DND-41 (cell line): Measurements from ENCODE around the gene PKN3.

Source experiments
- ATAC-seq: fragments of 200-7000 bp; cut with Tn5 transposase; 3 replicates; pipeline ENCODE4 v1.9.1; 2021; ENCODE audit warnings: low read depth; ENCODE audit not compliant: insufficient read depth
- DNase-seq: peaks from one replicate; pipeline ENCODE4 v3.0.0-alpha.2; 2020
- H2AFZ ChIP-seq: 2 replicates; pipeline ENCODE4 v1.6.0; 2012; ENCODE audit warnings: low read depth, low read length
- H3K27ac ChIP-seq: 2 replicates; pipeline ENCODE4 v1.5.1; 2012; ENCODE audit warnings: low read length, inconsistent platforms
- H3K27me3 ChIP-seq: fragments of 200-600 bp; sonication (generic); 2 replicates; pipeline ENCODE4 v1.6.0; 2012; ENCODE audit warnings: low read length, mild to moderate bottlenecking, inconsistent platforms; ENCODE audit not compliant: insufficient read depth, poor library complexity
- H3K36me3 ChIP-seq: 2 replicates; pipeline ENCODE4 v1.5.1; 2012; ENCODE audit warnings: low read length, inconsistent platforms; ENCODE audit not compliant: insufficient read depth
- H3K4me1 ChIP-seq: 2 replicates; pipeline ENCODE4 v1.5.1; 2012; ENCODE audit warnings: mild to moderate bottlenecking, low read length; ENCODE audit not compliant: insufficient read depth
- H3K4me2 ChIP-seq: 2 replicates; pipeline ENCODE4 v1.6.0; 2012; ENCODE audit warnings: mild to moderate bottlenecking, moderate library complexity, low read length, inconsistent platforms; ENCODE audit not compliant: insufficient read depth
- H3K4me3 ChIP-seq, 2 experiments: fragments of 200-600 bp in 1 of 2; shearing (Covaris generic) in 1 of 2; 2 replicates each; pipeline ENCODE4 v1.5.1; 2012 to 2016; ENCODE audit warnings: inconsistent platforms in 2 of 2, low read length in 2 of 2, mild to moderate bottlenecking in 2 of 2, low read depth in 1 of 2, moderate library complexity in 1 of 2
- H3K79me2 ChIP-seq: 2 replicates; pipeline ENCODE4 v1.6.0; 2012; ENCODE audit warnings: low read length, inconsistent platforms; ENCODE audit not compliant: insufficient read depth
- H3K9ac ChIP-seq: 2 replicates; pipeline ENCODE4 v1.6.0; 2012; ENCODE audit warnings: low read depth, mild to moderate bottlenecking, inconsistent platforms, low read length, moderate library complexity
- H3K9me3 ChIP-seq: 2 replicates; pipeline ENCODE4 v1.5.1; 2012; ENCODE audit warnings: low read length, moderate library complexity, mild to moderate bottlenecking, inconsistent platforms; ENCODE audit not compliant: insufficient read depth, severe bottlenecking
- H4K20me1 ChIP-seq: 2 replicates; pipeline ENCODE4 v1.6.0; 2012; ENCODE audit warnings: low read length; ENCODE audit not compliant: insufficient read depth
- EZH2 ChIP-seq: IDR thresholded peaks from 3 replicates; pipeline ENCODE4 v1.6.1; 2012; ENCODE audit warnings: borderline replicate concordance, low read depth, mild to moderate bottlenecking, moderate library complexity, low read length, inconsistent platforms; ENCODE audit not compliant: severe bottlenecking
- TF ChIP-seq, protein P1 (sequence below): IDR thresholded peaks from 2 replicates; pipeline ENCODE4 v1.5.1; 2012; ENCODE audit warnings: borderline replicate concordance, low read length, moderate library complexity, mild to moderate bottlenecking; ENCODE audit not compliant: poor library complexity, severe bottlenecking; ENCODE audit errors: extremely low read depth

Gene PKN3

DNA sequence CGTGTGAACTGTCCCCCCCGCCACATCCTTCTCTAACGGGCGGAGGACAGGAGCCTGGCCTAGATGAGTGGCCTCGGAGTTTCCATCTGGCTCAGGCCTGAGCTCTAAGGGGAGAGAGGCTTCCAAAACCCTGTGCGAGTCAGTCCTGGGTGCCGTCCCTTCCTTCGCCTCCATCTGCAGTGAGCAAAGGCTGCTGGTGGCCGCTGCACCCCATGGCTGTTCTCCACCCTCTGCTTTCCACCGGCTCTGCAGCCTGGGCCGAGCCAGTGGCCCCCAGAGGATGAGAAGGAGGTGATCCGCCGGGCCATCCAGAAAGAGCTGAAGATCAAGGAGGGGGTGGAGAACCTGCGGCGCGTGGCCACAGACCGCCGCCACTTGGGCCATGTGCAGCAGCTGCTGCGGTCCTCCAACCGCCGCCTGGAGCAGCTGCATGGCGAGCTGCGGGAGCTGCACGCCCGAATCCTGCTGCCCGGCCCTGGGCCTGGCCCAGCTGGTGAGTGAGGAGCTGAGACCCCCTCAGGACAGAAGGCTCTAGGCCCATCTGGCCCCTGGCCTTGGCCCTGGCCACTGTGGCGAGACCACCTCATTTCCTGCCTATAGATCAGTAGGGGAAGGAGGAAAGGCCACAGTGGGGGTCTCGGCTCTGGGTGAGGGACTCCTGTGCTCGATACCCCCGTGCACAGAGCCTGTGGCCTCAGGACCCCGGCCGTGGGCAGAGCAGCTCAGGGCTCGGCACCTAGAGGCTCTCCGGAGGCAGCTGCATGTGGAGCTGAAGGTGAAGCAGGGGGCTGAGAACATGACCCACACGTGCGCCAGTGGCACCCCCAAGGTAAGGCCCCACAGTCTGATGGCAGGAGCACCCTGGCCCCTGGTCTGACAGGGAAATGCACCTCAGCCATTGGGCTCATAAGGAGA, 3.0 kb downstream of the PKN3 start:
- Histone ChIP-seq H4K20me1 (no peaks in the 10 kb centered on the region), H3K4me2 (no peak overlapping the region), H3K9ac (no peak overlapping the region), H3K36me3 (peaks cover 15% of the 10 kb centered on the region), H3K4me3 (no peak overlapping the region), H3K27ac (no peak overlapping the region), H3K79me2 (peaks cover 11% of the 10 kb centered on the region), H2AFZ (no peak overlapping the region), H3K4me1 (peaks cover 21% of the 10 kb centered on the region), H3K27me3 (no peaks in the 10 kb centered on the region), H3K9me3 (no peaks in the 10 kb centered on the region)
- no peak for ATAC-seq
- TF ChIP-seq EZH2: no peak
- TF ChIP-seq, protein P1, sequence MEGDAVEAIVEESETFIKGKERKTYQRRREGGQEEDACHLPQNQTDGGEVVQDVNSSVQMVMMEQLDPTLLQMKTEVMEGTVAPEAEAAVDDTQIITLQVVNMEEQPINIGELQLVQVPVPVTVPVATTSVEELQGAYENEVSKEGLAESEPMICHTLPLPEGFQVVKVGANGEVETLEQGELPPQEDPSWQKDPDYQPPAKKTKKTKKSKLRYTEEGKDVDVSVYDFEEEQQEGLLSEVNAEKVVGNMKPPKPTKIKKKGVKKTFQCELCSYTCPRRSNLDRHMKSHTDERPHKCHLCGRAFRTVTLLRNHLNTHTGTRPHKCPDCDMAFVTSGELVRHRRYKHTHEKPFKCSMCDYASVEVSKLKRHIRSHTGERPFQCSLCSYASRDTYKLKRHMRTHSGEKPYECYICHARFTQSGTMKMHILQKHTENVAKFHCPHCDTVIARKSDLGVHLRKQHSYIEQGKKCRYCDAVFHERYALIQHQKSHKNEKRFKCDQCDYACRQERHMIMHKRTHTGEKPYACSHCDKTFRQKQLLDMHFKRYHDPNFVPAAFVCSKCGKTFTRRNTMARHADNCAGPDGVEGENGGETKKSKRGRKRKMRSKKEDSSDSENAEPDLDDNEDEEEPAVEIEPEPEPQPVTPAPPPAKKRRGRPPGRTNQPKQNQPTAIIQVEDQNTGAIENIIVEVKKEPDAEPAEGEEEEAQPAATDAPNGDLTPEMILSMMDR: no peak
- DNase-seq: no peak

DNA sequence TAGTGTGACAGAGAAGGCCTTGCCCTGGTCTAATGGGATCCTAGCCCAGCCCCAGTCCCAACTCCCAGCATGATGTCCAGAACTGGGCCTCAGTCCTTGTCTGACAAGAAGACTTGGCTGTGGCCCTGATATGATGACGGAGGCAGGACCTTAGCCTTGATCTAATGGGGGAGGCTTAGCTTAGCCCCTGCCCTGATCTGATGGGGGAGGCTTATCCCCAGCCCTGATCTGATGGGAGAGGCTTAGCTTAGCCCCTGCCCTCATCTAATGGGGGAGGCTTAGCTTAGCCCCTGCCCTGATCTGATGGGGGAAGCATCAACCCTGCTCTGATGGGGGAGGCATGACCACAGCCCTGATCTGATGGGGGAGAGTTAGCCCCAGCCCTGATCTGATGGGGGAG, 3.7 kb downstream of the PKN3 start:
- Histone ChIP-seq H3K4me3 (no peak overlapping the region), H3K4me2 (no peak overlapping the region), H3K9me3 (no peaks in the 10 kb centered on the region), H3K4me1 (peaks cover 21% of the 10 kb centered on the region), H3K9ac (no peak overlapping the region), H3K27ac (no peak overlapping the region), H2AFZ (no peak overlapping the region), H3K36me3 (peaks cover 15% of the 10 kb centered on the region), H4K20me1 (no peaks in the 10 kb centered on the region), H3K79me2 (peaks cover 11% of the 10 kb centered on the region), H3K27me3 (no peaks in the 10 kb centered on the region)
- DNase-seq (no peak), ATAC-seq (no peak)
- TF ChIP-seq, protein P1: no peak
- no peak for TF ChIP-seq EZH2

DNA sequence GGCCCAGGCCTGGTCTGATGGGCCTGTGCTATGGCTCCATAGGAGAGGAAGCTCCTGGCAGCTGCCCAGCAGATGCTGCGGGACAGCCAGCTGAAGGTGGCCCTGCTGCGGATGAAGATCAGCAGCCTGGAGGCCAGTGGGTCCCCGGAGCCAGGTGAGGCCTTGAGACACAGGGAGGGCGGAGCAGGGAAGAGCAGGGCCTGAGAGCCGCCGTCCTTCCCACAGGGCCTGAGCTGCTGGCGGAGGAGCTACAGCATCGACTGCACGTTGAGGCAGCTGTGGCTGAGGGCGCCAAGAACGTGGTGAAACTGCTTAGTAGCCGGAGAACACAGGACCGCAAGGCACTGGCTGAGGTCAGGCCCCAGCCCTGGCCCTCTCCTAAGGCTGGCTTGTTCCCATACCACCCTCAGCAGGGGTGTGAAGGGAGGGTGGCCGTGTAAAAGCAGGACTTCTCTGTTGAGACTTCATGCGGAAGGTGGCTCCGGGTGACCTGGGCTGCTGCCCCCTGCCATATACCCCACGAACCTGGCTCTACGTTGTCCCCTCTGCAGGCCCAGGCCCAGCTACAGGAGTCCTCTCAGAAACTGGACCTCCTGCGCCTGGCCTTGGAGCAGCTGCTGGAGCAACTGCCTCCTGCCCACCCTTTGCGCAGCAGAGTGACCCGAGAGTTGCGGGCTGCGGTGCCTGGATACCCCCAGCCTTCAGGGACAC, 4.5 kb downstream of the PKN3 start:
- H3K27me3 ChIP-seq: no peaks in the 10 kb centered on the region
- no peak overlapping the region for H2AFZ ChIP-seq
- no peak overlapping the region for H3K9ac ChIP-seq
- H3K79me2 ChIP-seq: peaks cover 11% of the 10 kb centered on the region
- TF ChIP-seq, protein P1: no peak
- TF ChIP-seq EZH2: no peak
- H3K27ac ChIP-seq: no peak overlapping the region
- no peaks in the 10 kb centered on the region for H3K9me3 ChIP-seq
- peaks cover 16% of the 10 kb centered on the region for H3K4me1 ChIP-seq
- DNase-seq (no peak), ATAC-seq (no peak)
- no peak overlapping the region for H3K4me3 ChIP-seq
- no peak overlapping the region for H3K4me2 ChIP-seq
- peaks cover 15% of the 10 kb centered on the region for H3K36me3 ChIP-seq
- H4K20me1 ChIP-seq: no peaks in the 10 kb centered on the region
